SK-N-SH treated with all-trans-retinoic acid at 6 μM for 48 hours (cell line): ENCODE data around the gene CACNB4.

Experiments
- ARNTL ChIP-seq: fragments of 450-650 bp; formaldehyde crosslinking; IDR thresholded peaks from 2 replicates; pipeline ENCODE4 v1.5.0; 2020; ENCODE audit warnings: low read depth, mild to moderate bottlenecking, moderate library complexity, borderline replicate concordance
- BACH2 ChIP-seq: fragments of 250-450 bp; sonication (Bioruptor Pico); IDR thresholded peaks from 2 replicates; pipeline ENCODE4 v1.9.0; 2021; ENCODE audit warnings: mild to moderate bottlenecking, borderline replicate concordance
- CREB5 ChIP-seq: fragments of 250-450 bp; sonication (Bioruptor Pico); IDR thresholded peaks from 2 replicates; pipeline ENCODE4 v1.5.1; 2020; ENCODE audit warnings: low read depth, mild to moderate bottlenecking, moderate library complexity
- CSDC2 ChIP-seq: fragments of 250-450 bp; sonication (Bioruptor Pico); IDR thresholded peaks from 2 replicates; pipeline ENCODE4 v1.5.0; 2020; ENCODE audit warnings: mild to moderate bottlenecking, moderate library complexity
- CSRNP3 ChIP-seq: fragments of 250-450 bp; sonication (Bioruptor Pico); IDR thresholded peaks from 2 replicates; pipeline ENCODE4 v1.5.1; 2021; ENCODE audit warnings: mild to moderate bottlenecking, moderate library complexity
- ESRRG ChIP-seq: fragments of 250-450 bp; sonication (Bioruptor Pico); IDR thresholded peaks from 2 replicates; pipeline ENCODE4 v1.6.1; 2021; ENCODE audit warnings: mild to moderate bottlenecking
- OSR1 ChIP-seq: fragments of 250-450 bp; sonication (Bioruptor Pico); IDR thresholded peaks from 2 replicates; pipeline ENCODE4 v1.8.0; 2022; ENCODE audit warnings: moderate library complexity, mild to moderate bottlenecking, inconsistent platforms
- POU6F1 ChIP-seq: fragments of 250-450 bp; sonication (Bioruptor Pico); IDR thresholded peaks from 2 replicates; pipeline ENCODE4 v1.8.0; 2021; ENCODE audit warnings: low read depth, mild to moderate bottlenecking, moderate library complexity, borderline replicate concordance
- SNAI2 ChIP-seq: fragments of 250-450 bp; sonication (Bioruptor Pico); IDR thresholded peaks from 2 replicates; pipeline ENCODE4 v1.5.0; 2020; ENCODE audit warnings: mild to moderate bottlenecking, moderate library complexity
- TOX ChIP-seq: fragments of 250-450 bp; sonication (Bioruptor Pico); IDR thresholded peaks from 2 replicates; pipeline ENCODE4 v1.8.0; 2021; ENCODE audit warnings: mild to moderate bottlenecking, moderate library complexity, borderline replicate concordance
- ZFP3 ChIP-seq: fragments of 250-450 bp; sonication (Bioruptor Pico); IDR thresholded peaks from 2 replicates; pipeline ENCODE4 v1.5.0; 2020; ENCODE audit warnings: mild to moderate bottlenecking, moderate library complexity
- ZFP30 ChIP-seq: fragments of 450-650 bp; formaldehyde crosslinking; IDR thresholded peaks from 2 replicates; pipeline ENCODE4 v1.5.0; 2022; ENCODE audit warnings: mild to moderate bottlenecking, moderate library complexity
- ZNF565 ChIP-seq: fragments of 450-650 bp; formaldehyde crosslinking; conservative IDR thresholded peaks from 2 replicates; pipeline ENCODE4 v1.5.0; 2020; ENCODE audit warnings: low read depth, mild to moderate bottlenecking, moderate library complexity
- TF ChIP-seq, protein P1 (sequence below): fragments of 250-450 bp; sonication (Bioruptor Pico); IDR thresholded peaks from 2 replicates; pipeline ENCODE4 v1.8.0; 2020; ENCODE audit warnings: mild to moderate bottlenecking, moderate library complexity, borderline replicate concordance

- TF ChIP-seq ZNF565 (CRISPR knock-in tag) = no peak
- TF ChIP-seq ZFP3 (CRISPR knock-in tag) = no peak
- TF ChIP-seq ARNTL (CRISPR knock-in tag) = no peak
- TF ChIP-seq SNAI2 (CRISPR knock-in tag) = no peak
- TF ChIP-seq ESRRG = no peak
- TF ChIP-seq OSR1 = no peak
- TF ChIP-seq CSDC2 (CRISPR knock-in tag) = no peak
- no peak for TF ChIP-seq BACH2
- no peak for TF ChIP-seq ZFP30 (CRISPR knock-in tag)
- TF ChIP-seq, protein P1, sequence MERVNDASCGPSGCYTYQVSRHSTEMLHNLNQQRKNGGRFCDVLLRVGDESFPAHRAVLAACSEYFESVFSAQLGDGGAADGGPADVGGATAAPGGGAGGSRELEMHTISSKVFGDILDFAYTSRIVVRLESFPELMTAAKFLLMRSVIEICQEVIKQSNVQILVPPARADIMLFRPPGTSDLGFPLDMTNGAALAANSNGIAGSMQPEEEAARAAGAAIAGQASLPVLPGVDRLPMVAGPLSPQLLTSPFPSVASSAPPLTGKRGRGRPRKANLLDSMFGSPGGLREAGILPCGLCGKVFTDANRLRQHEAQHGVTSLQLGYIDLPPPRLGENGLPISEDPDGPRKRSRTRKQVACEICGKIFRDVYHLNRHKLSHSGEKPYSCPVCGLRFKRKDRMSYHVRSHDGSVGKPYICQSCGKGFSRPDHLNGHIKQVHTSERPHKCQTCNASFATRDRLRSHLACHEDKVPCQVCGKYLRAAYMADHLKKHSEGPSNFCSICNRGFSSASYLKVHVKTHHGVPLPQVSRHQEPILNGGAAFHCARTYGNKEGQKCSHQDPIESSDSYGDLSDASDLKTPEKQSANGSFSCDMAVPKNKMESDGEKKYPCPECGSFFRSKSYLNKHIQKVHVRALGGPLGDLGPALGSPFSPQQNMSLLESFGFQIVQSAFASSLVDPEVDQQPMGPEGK (CRISPR knock-in tag) = no peak
- no peak for TF ChIP-seq TOX
- TF ChIP-seq POU6F1 (CRISPR knock-in tag) = no peak
- TF ChIP-seq CSRNP3 (CRISPR knock-in tag) = no peak
- TF ChIP-seq CREB5 (CRISPR knock-in tag) = no peak
Observed at GRCh38 chr2:151783133-151783520, 315.7 kb downstream of the CACNB4 start.
